H9 (cell line): ENCODE results near the gene LAMA3. TPM values are rescaled to one million over a fixed set of nuclear protein-coding genes. Genes with fewer than 3 reads are reported as not detected.

ENCODE experiments used
- DNase-seq: peaks from one replicate; pipeline ENCODE4 v3.0.0-alpha.2; 2017
- H2AFZ ChIP-seq: one replicate; pipeline ENCODE4 v1.6.1; 2013; ENCODE audit warnings: mild to moderate bottlenecking, low read length, control low read depth, moderate library complexity
- H2AK5ac ChIP-seq: 2 replicates; pipeline ENCODE4 v1.6.1; 2013; ENCODE audit warnings: low read length, control low read depth, mixed read lengths; ENCODE audit not compliant: insufficient read length
- H2BK120ac ChIP-seq: one replicate; pipeline ENCODE4 v1.6.1; 2013; ENCODE audit warnings: low read depth, mild to moderate bottlenecking, low read length, control low read depth, inconsistent platforms; ENCODE audit not compliant: poor library complexity, severe bottlenecking
- H2BK12ac ChIP-seq: 2 replicates; pipeline ENCODE4 v1.6.1; 2013; ENCODE audit warnings: low read length, control low read depth, mixed read lengths, low read depth; ENCODE audit not compliant: insufficient read length
- H2BK15ac ChIP-seq: 2 replicates; pipeline ENCODE4 v1.6.1; 2013; ENCODE audit warnings: low read depth, low read length, control low read depth
- H2BK20ac ChIP-seq: one replicate; pipeline ENCODE4 v1.6.1; 2013; ENCODE audit warnings: low read depth, mild to moderate bottlenecking, low read length, control low read depth, inconsistent platforms; ENCODE audit not compliant: poor library complexity, severe bottlenecking
- H2BK5ac ChIP-seq: 2 replicates; pipeline ENCODE4 v1.6.1; 2013; ENCODE audit warnings: low read length, control low read depth, mixed read lengths; ENCODE audit not compliant: insufficient read length
- H3K14ac ChIP-seq: 2 replicates; pipeline ENCODE4 v1.6.1; 2013; ENCODE audit warnings: low read length, control low read depth; ENCODE audit not compliant: insufficient read depth
- H3K18ac ChIP-seq: 2 replicates; pipeline ENCODE4 v1.6.1; 2013; ENCODE audit warnings: low read depth, mild to moderate bottlenecking, mixed read lengths, low read length, control low read depth; ENCODE audit not compliant: insufficient read length
- H3K23ac ChIP-seq: 2 replicates; pipeline ENCODE4 v1.6.1; 2013; ENCODE audit warnings: low read length, control low read depth, mixed read lengths, low read depth; ENCODE audit not compliant: insufficient read length
- H3K23me2 ChIP-seq: 2 replicates; pipeline ENCODE4 v1.6.1; 2013; ENCODE audit warnings: low read depth, mild to moderate bottlenecking, mixed read lengths, low read length, control low read depth; ENCODE audit not compliant: insufficient read length, poor library complexity, severe bottlenecking
- H3K27ac ChIP-seq: 2 replicates; pipeline ENCODE4 v1.5.1; 2013; ENCODE audit warnings: low read length, control low read depth, mixed read lengths, low read depth; ENCODE audit not compliant: insufficient read length
- H3K27me3 ChIP-seq: 2 replicates; pipeline ENCODE4 v1.6.1; 2013; ENCODE audit warnings: low read length, control low read depth, inconsistent platforms; ENCODE audit not compliant: insufficient read depth
- H3K4ac ChIP-seq: 2 replicates; pipeline ENCODE4 v1.6.1; 2013; ENCODE audit warnings: low read depth, mild to moderate bottlenecking, control low read depth, inconsistent platforms, low read length, moderate library complexity
- H3K4me1 ChIP-seq: 2 replicates; pipeline ENCODE4 v1.6.1; 2013; ENCODE audit warnings: low read length, control low read depth, inconsistent platforms; ENCODE audit not compliant: insufficient read depth
- H3K4me2 ChIP-seq: 2 replicates; pipeline ENCODE4 v1.6.1; 2013; ENCODE audit warnings: low read length, control low read depth, mixed read lengths; ENCODE audit not compliant: insufficient read length, insufficient read depth
- H3K56ac ChIP-seq: 2 replicates; pipeline ENCODE4 v1.6.1; 2013; ENCODE audit warnings: low read depth, mild to moderate bottlenecking, mixed read lengths, low read length, control low read depth; ENCODE audit not compliant: insufficient read length
- H3K79me1 ChIP-seq: 2 replicates; pipeline ENCODE4 v1.6.1; 2013; ENCODE audit warnings: low read depth, mild to moderate bottlenecking, moderate library complexity, low read length, control low read depth, inconsistent platforms; ENCODE audit not compliant: insufficient read depth, poor library complexity, severe bottlenecking
- H3K79me2 ChIP-seq: 2 replicates; pipeline ENCODE4 v1.6.1; 2013; ENCODE audit warnings: low read length, control low read depth, inconsistent platforms; ENCODE audit not compliant: insufficient read depth
- H3K9ac ChIP-seq: 2 replicates; pipeline ENCODE4 v1.6.1; 2013; ENCODE audit warnings: low read length, control low read depth, mixed read lengths; ENCODE audit not compliant: insufficient read length; ENCODE audit errors: extremely low read depth
- H3K9me3 ChIP-seq: one replicate; pipeline ENCODE4 v1.6.1; 2013; ENCODE audit warnings: low read depth, low read length, inconsistent platforms; ENCODE audit not compliant: control insufficient read depth
- H3T11ph ChIP-seq: one replicate; pipeline ENCODE4 v1.6.1; 2013; ENCODE audit warnings: mild to moderate bottlenecking, low read length, control low read depth, inconsistent platforms
- H4K20me1 ChIP-seq: one replicate; pipeline ENCODE4 v1.6.1; 2013; ENCODE audit not compliant: control insufficient read depth, insufficient read length, insufficient read depth
- H4K5ac ChIP-seq: 2 replicates; pipeline ENCODE4 v1.6.1; 2013; ENCODE audit warnings: low read depth, mild to moderate bottlenecking, mixed read lengths, low read length, control low read depth; ENCODE audit not compliant: insufficient read length
- H4K8ac ChIP-seq: replicated peaks from 2 replicates; pipeline ENCODE4 v1.6.1; 2013; ENCODE audit warnings: low read length, control low read depth, mixed read lengths, low read depth; ENCODE audit not compliant: insufficient read length
- H4K91ac ChIP-seq: 2 replicates; pipeline ENCODE4 v1.6.1; 2013; ENCODE audit warnings: low read depth, mild to moderate bottlenecking, moderate library complexity, mixed read lengths, low read length, control low read depth; ENCODE audit not compliant: insufficient read length
- H3K27ac Mint-ChIP-seq, 3 experiments: 2 replicates in 2 of 3; 3 replicates in 1 of 3; pipeline ENCODE4 v1.8.0; 2020 to 2021; ENCODE audit warnings: mixed read lengths in 3 of 3, mild to moderate bottlenecking in 1 of 3, moderate library complexity in 1 of 3
- H3K27me3 Mint-ChIP-seq: 2 replicates; pipeline ENCODE4 v1.8.0; 2021; ENCODE audit warnings: low read depth, mild to moderate bottlenecking, moderate library complexity, mixed read lengths
- H3K36me3 Mint-ChIP-seq, 3 experiments: 2 replicates in 2 of 3; 3 replicates in 1 of 3; pipeline ENCODE4 v1.8.0; 2020 to 2021; ENCODE audit warnings: low read depth in 3 of 3, mixed read lengths in 3 of 3; ENCODE audit not compliant: insufficient read depth in 1 of 3
- H3K4me1 Mint-ChIP-seq, 2 experiments: 2 replicates each; pipeline ENCODE4 v1.8.0; 2020; ENCODE audit warnings: mixed read lengths in 2 of 2
- H3K4me3 Mint-ChIP-seq, 2 experiments: 2 replicates in 1 of 2; 3 replicates in 1 of 2; pipeline ENCODE4 v1.8.0; 2020 to 2021; ENCODE audit warnings: mild to moderate bottlenecking in 2 of 2, mixed read lengths in 2 of 2, moderate library complexity in 1 of 2
- H3K9me3 Mint-ChIP-seq, 2 experiments: 2 replicates in 1 of 2; 3 replicates in 1 of 2; pipeline ENCODE4 v1.8.0; 2020; ENCODE audit warnings: mild to moderate bottlenecking in 2 of 2, mixed read lengths in 2 of 2, moderate library complexity in 1 of 2
- CTCF ChIP-seq: fragments of 200-600 bp; sonication (generic); conservative IDR thresholded peaks from 3 replicates; pipeline ENCODE4 v1.8.0; 2021; ENCODE audit warnings: antibody characterized with exemption, mild to moderate bottlenecking
- WGBS: extraction: QIAGEN DNeasy Blood & Tissue Kit; methylation state at CpG from one replicate; pipeline ENCODE4 v1.1.7; 2013; ENCODE audit warnings: missing lambda C conversion rate, low lambda C conversion rate, mixed read lengths; ENCODE audit not compliant: insufficient read length; ENCODE audit errors: extremely low coverage; 5-methylcytosine and 5-hydroxymethylcytosine counted together
- total RNA-seq: library from RNA; stranded (reverse); gene quantifications from 2 replicates; pipeline ENCODE4 v1.2.1, GENCODE V29; 2021

The LAMA3 gene
- total RNA-seq, 1 experiment from 2014 or later: 0.33 TPM

GRCh38 chr18:23833714-23834113 is 144.5 kb downstream of the LAMA3 start:
- Histone ChIP-seq H3K14ac (no peak overlapping the region), H2BK15ac (no peak overlapping the region), H4K8ac (no peak overlapping the region), H4K5ac (no peak overlapping the region), H3T11ph (no peak overlapping the region), H3K79me2 (no peaks in the 10 kb centered on the region), H2BK5ac (no peak overlapping the region), H3K56ac (no peak overlapping the region), H3K4me2 (no peak overlapping the region), H3K23me2 (no peaks in the 10 kb centered on the region), H2BK120ac (no peak overlapping the region), H3K79me1 (no peaks in the 10 kb centered on the region), H3K18ac (no peak overlapping the region), H3K23ac (no peak overlapping the region), H3K9ac (no peak overlapping the region), H2BK20ac (no peak overlapping the region), H2BK12ac (no peak overlapping the region), H3K4me1 (no peaks in the 10 kb centered on the region), H4K20me1 (no peaks in the 10 kb centered on the region), H2AFZ (no peak overlapping the region), H3K4ac (no peak overlapping the region), H3K9me3 (no peaks in the 10 kb centered on the region), H3K27ac (no peak overlapping the region), H3K27me3 (no peaks in the 10 kb centered on the region), H2AK5ac (no peak overlapping the region), H4K91ac (no peak overlapping the region)
- Mint-ChIP-seq H3K36me3 (no peaks in the 10 kb centered on the region), H3K27me3 (no peaks in the 10 kb centered on the region), H3K4me1 (no peaks in the 10 kb centered on the region; a peak in 1 of 4 replicates), H3K9me3 (no peaks in the 10 kb centered on the region), H3K4me3 (no peak overlapping the region), H3K27ac (no peak overlapping the region)
- no peak for TF ChIP-seq CTCF
- no CpG with 5 or more reads among the region's 6 CpGs for WGBS
- no peak for DNase-seq
